Trophoblast cell (in vitro differentiated cells and primary cell): Measurements from ENCODE around the gene PCDHA3.
"Not testable (repeated sequence)": the region's sequence is repeated elsewhere in the genome, so short reads cannot be mapped to it uniquely, and the experiment has no call there.

Experiments
- DNase-seq, 2 donors: peaks; one replicate each; pipeline ENCODE4 v3.0.0-alpha.2; 2016
- H2AFZ ChIP-seq: 2 replicates; pipeline ENCODE4 v1.6.1; 2013; ENCODE audit warnings: low read length, moderate library complexity, mild to moderate bottlenecking; ENCODE audit not compliant: insufficient read depth, poor library complexity
- H2AK5ac ChIP-seq: 2 replicates; pipeline ENCODE4 v1.6.1; 2013; ENCODE audit warnings: mild to moderate bottlenecking, low read length
- H2BK120ac ChIP-seq: 2 replicates; pipeline ENCODE4 v1.6.1; 2013; ENCODE audit warnings: low read length, mild to moderate bottlenecking, moderate library complexity; ENCODE audit not compliant: insufficient read depth, poor library complexity
- H2BK12ac ChIP-seq: 2 replicates; pipeline ENCODE4 v1.6.1; 2013; ENCODE audit warnings: mild to moderate bottlenecking, low read length, moderate library complexity
- H2BK5ac ChIP-seq: 2 replicates; pipeline ENCODE4 v1.6.1; 2013; ENCODE audit warnings: low read length, low read depth, moderate library complexity, mild to moderate bottlenecking; ENCODE audit not compliant: poor library complexity
- H3K14ac ChIP-seq: 2 replicates; pipeline ENCODE4 v1.6.1; 2013; ENCODE audit warnings: mild to moderate bottlenecking, low read length
- H3K18ac ChIP-seq: 2 replicates; pipeline ENCODE4 v1.6.1; 2013; ENCODE audit warnings: mild to moderate bottlenecking, low read length
- H3K23ac ChIP-seq: 2 replicates; pipeline ENCODE4 v1.6.1; 2013; ENCODE audit warnings: low read length
- H3K27ac ChIP-seq: 2 replicates; pipeline ENCODE4 v1.5.1; 2013; ENCODE audit warnings: low read depth, mild to moderate bottlenecking, inconsistent platforms, low read length, moderate library complexity
- H3K27me3 ChIP-seq: 2 replicates; pipeline ENCODE4 v1.6.1; 2013; ENCODE audit warnings: inconsistent platforms, mild to moderate bottlenecking, low read length, moderate library complexity; ENCODE audit not compliant: insufficient read depth
- H3K36me3 ChIP-seq, 2 experiments: 1 replicate in 1 of 2; 2 replicates in 1 of 2; pipeline ENCODE4 v1.6.1; 2013; ENCODE audit warnings: low read length in 2 of 2, mild to moderate bottlenecking in 2 of 2, moderate library complexity in 1 of 2; ENCODE audit not compliant: insufficient read depth in 2 of 2, control insufficient read depth in 1 of 2
- H3K4ac ChIP-seq: 2 replicates; pipeline ENCODE4 v1.6.1; 2013; ENCODE audit warnings: low read depth, mild to moderate bottlenecking, low read length, moderate library complexity
- H3K4me1 ChIP-seq, 2 experiments: 1 replicate in 1 of 2; 2 replicates in 1 of 2; pipeline ENCODE4 v1.6.1; 2013; ENCODE audit warnings: low read length in 2 of 2, mild to moderate bottlenecking in 2 of 2, moderate library complexity in 1 of 2; ENCODE audit not compliant: insufficient read depth in 2 of 2, control insufficient read depth in 1 of 2
- H3K4me2 ChIP-seq: 2 replicates; pipeline ENCODE4 v1.6.1; 2013; ENCODE audit warnings: inconsistent platforms, mild to moderate bottlenecking, low read length, moderate library complexity
- H3K4me3 ChIP-seq: 2 replicates; pipeline ENCODE4 v1.5.1; 2013; ENCODE audit warnings: mild to moderate bottlenecking, low read depth, low read length, inconsistent platforms
- H3K79me1 ChIP-seq: one replicate; pipeline ENCODE4 v1.6.1; 2013; ENCODE audit warnings: low read length
- H3K79me2 ChIP-seq: 2 replicates; pipeline ENCODE4 v1.6.1; 2013; ENCODE audit warnings: low read length, mild to moderate bottlenecking; ENCODE audit not compliant: control insufficient read depth, insufficient read depth, poor library complexity
- H3K9ac ChIP-seq: 2 replicates; pipeline ENCODE4 v1.6.1; 2013; ENCODE audit warnings: mild to moderate bottlenecking, low read length
- H3K9me3 ChIP-seq: 2 replicates; pipeline ENCODE4 v1.6.1; 2013; ENCODE audit warnings: low read depth, mild to moderate bottlenecking, control low read depth, inconsistent platforms, low read length; ENCODE audit not compliant: insufficient read depth
- H4K12ac ChIP-seq: 2 replicates; pipeline ENCODE4 v1.6.1; 2013; ENCODE audit warnings: low read depth, mild to moderate bottlenecking, low read length, moderate library complexity
- H4K8ac ChIP-seq: 2 replicates; pipeline ENCODE4 v1.6.1; 2013; ENCODE audit warnings: low read depth, mild to moderate bottlenecking, low read length, moderate library complexity
- H4K91ac ChIP-seq: one replicate; pipeline ENCODE4 v1.6.1; 2013; ENCODE audit warnings: low read depth, mild to moderate bottlenecking, low read length, moderate library complexity
- WGBS: extraction: QIAGEN DNeasy Blood & Tissue Kit; methylation state at CpG from one replicate; pipeline ENCODE4 v1.1.7; 2013; ENCODE audit warnings: missing lambda C conversion rate; ENCODE audit not compliant: insufficient read length, insufficient coverage; ENCODE audit errors: extremely low coverage; 5-methylcytosine and 5-hydroxymethylcytosine counted together

PCDHA3 gene

DNA sequence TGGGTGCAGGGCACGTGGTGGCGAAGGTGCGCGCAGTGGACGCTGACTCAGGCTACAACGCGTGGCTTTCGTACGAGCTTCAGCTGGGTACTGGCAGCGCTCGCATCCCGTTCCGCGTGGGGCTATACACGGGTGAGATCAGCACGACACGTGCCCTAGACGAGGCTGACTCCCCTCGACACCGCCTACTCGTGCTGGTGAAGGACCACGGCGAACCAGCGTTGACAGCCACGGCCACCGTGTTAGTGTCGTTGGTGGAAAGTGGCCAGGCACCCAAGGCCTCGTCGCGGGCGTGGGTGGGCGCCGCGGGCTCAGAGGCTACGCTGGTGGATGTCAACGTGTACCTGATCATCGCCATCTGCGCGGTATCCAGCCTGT, 4.2 kb upstream of the PCDHA3 start:
- Histone ChIP-seq H3K27ac (no peak overlapping the region), H4K12ac (no peak overlapping the region), H3K79me2 (no peaks in the 10 kb centered on the region), H3K27me3 (no peaks in the 10 kb centered on the region), H3K4me3 (peak overlapping the region; percentile 50), H3K14ac (no peak overlapping the region), H2BK120ac (no peak overlapping the region), H3K36me3 (peaks cover 2 to 4% of the 10 kb centered on the region in 2 experiments), H3K9ac (no peak overlapping the region), H3K4me1 (no peaks in the 10 kb centered on the region), H3K9me3 (peaks cover 16% of the 10 kb centered on the region), H3K4ac (no peak overlapping the region), H3K18ac (no peak overlapping the region), H2BK12ac (no peak overlapping the region), H4K91ac (no peak overlapping the region), H4K8ac (no peak overlapping the region), H3K4me2 (no peak overlapping the region), H3K23ac (no peak overlapping the region), H2BK5ac (no peak overlapping the region), H2AFZ (no peak overlapping the region), H3K79me1 (no peaks in the 10 kb centered on the region), H2AK5ac (no peak overlapping the region)
- no CpG with 5 or more reads among the region's 39 CpGs for WGBS
- DNase-seq, result no peak

DNA sequence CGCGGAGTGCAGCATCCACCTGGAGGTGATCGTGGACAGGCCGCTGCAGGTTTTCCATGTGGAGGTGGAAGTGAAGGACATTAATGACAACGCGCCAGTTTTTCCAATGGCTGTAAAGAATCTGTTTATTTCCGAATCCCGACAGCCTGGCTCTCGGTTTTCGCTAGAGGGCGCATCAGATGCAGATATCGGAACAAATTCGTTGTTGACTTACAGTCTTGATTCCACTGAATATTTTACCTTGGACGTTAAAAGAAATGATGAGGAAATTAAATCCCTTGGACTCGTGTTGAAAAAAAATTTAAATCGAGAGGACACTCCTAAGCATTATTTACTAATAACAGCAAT, 611 bp downstream of the PCDHA3 start:
- Histone ChIP-seq H4K91ac (no peak overlapping the region), H2AK5ac (no peak overlapping the region), H4K12ac (no peak overlapping the region), H3K18ac (no peak overlapping the region), H3K27ac (no peak overlapping the region), H2BK5ac (no peak overlapping the region), H3K4me1 (no peaks in the 10 kb centered on the region), H3K23ac (no peak overlapping the region), H3K79me1 (no peaks in the 10 kb centered on the region), H3K9ac (no peak overlapping the region), H4K8ac (no peak overlapping the region), H3K27me3 (no peaks in the 10 kb centered on the region), H2BK120ac (no peak overlapping the region), H2BK12ac (no peak overlapping the region), H3K14ac (no peak overlapping the region), H3K4me3 (no peak overlapping the region), H2AFZ (no peak overlapping the region), H3K36me3 (peaks cover 1 to 9% of the 10 kb centered on the region in 2 experiments), H3K79me2 (no peaks in the 10 kb centered on the region), H3K4ac (no peak overlapping the region), H3K4me2 (no peak overlapping the region), H3K9me3 (peaks cover 21% of the 10 kb centered on the region)
- no CpG with 5 or more reads among the region's 16 CpGs for WGBS
- DNase-seq, result no peak

DNA sequence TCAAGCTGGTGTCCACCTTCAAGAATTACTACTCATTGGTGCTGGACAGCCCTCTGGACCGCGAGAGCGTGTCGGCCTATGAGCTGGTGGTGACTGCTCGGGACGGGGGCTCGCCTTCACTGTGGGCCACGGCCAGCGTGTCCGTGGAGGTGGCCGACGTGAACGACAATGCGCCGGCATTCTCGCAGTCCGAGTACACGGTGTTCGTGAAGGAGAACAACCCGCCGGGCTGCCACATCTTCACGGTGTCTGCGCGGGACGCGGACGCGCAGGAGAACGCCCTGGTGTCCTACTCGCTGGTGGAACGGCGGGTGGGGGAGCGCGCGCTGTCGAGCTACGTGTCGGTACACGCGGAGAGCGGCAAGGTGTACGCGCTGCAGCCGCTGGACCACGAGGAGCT, 1.5 kb downstream of the PCDHA3 start:
- not testable (repeated sequence) for H3K4me2 ChIP-seq, H3K4ac ChIP-seq, H3K27me3 ChIP-seq, H2AK5ac ChIP-seq, H3K36me3 ChIP-seq, H2BK5ac ChIP-seq, H3K9ac ChIP-seq, H3K79me2 ChIP-seq, DNase-seq, H3K79me1 ChIP-seq, H2AFZ ChIP-seq, H3K4me1 ChIP-seq, H3K27ac ChIP-seq, H4K91ac ChIP-seq, H3K18ac ChIP-seq, H2BK12ac ChIP-seq, H2BK120ac ChIP-seq, H4K12ac ChIP-seq, H3K4me3 ChIP-seq, H4K8ac ChIP-seq, H3K14ac ChIP-seq, H3K23ac ChIP-seq
- H3K9me3 ChIP-seq, result peaks cover 15% of the 10 kb centered on the region
- WGBS, result no CpG with 5 or more reads among the region's 45 CpGs

DNA sequence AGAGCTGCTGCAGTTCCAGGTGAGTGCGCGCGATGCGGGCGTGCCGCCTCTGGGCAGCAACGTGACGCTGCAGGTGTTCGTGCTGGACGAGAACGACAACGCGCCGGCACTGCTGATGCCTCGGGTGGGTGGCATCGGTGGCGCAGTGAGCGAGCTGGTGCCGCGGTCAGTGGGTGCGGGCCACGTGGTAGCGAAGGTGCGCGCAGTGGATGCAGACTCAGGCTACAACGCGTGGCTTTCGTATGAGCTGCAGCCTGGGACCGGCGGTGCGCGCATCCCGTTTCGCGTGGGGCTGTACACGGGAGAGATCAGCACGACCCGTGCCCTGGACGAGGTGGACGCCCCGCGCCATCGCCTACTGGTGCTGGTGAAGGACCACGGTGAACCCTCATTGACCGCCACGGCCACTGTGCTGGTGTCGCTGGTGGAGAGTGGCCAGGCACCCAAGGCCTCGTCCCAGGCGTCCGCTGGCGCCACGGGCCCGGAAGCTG, 2.0 kb downstream of the PCDHA3 start:
- no CpG with 5 or more reads among the region's 53 CpGs for WGBS

More for the DNA sequence above, 2.0 kb downstream of the PCDHA3 start:
- H3K79me1 ChIP-seq, result peaks cover 2% of the 10 kb centered on the region
- H3K14ac ChIP-seq, result no peak overlapping the region
- no peak overlapping the region for H3K18ac ChIP-seq
- no peak overlapping the region for H4K91ac ChIP-seq
- no peak for DNase-seq
- H2BK12ac ChIP-seq, result no peak overlapping the region
- H2BK5ac ChIP-seq, result no peak overlapping the region
- H3K4me1 ChIP-seq, result no peaks in the 10 kb centered on the region
- no peaks in the 10 kb centered on the region for H3K27me3 ChIP-seq
- peak overlapping the region; percentile 6 for H3K4me3 ChIP-seq
- no peak overlapping the region for H3K4ac ChIP-seq
- no peak overlapping the region for H3K27ac ChIP-seq
- peaks cover 0 to 6% of the 10 kb centered on the region in 2 experiments for H3K36me3 ChIP-seq
- H2BK120ac ChIP-seq, result no peak overlapping the region
- H2AK5ac ChIP-seq, result no peak overlapping the region
- H4K12ac ChIP-seq, result no peak overlapping the region
- no peak overlapping the region for H2AFZ ChIP-seq
- no peak overlapping the region for H3K4me2 ChIP-seq
- H3K9ac ChIP-seq, result no peak overlapping the region
- no peak overlapping the region for H4K8ac ChIP-seq
- H3K9me3 ChIP-seq, result peaks cover 15% of the 10 kb centered on the region
- no peak overlapping the region for H3K23ac ChIP-seq
- no peaks in the 10 kb centered on the region for H3K79me2 ChIP-seq
